GM19043 (cell line): ENCODE results near the gene GUCY1A1.

Experiments used
- ATAC-seq: cut with Tn5 transposase; IDR thresholded peaks from one replicate; pipeline ENCODE4 v1.9.1; 2021; ENCODE audit warnings: low read depth; ENCODE audit not compliant: unreplicated experiment

Gene GUCY1A1

DNA sequence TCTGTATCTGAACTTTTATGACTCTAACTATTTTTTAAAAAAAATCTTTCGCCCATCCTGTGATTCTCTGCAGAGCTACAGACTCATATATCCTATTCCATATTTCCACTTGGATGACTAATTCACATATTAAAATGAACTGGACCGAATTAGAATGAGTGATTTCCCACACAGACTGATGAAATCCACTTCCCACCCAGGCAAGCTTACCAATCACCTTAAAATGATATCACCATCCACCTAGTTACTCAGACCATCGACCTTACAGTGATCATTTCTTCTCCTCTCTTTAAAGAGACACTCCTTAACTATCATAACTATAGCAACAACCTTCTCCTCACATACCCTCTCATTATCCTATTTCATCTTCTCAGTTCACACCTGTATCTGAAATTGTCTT is 58.1 kb downstream of the GUCY1A1 start:
- ATAC-seq = no peak

DNA sequence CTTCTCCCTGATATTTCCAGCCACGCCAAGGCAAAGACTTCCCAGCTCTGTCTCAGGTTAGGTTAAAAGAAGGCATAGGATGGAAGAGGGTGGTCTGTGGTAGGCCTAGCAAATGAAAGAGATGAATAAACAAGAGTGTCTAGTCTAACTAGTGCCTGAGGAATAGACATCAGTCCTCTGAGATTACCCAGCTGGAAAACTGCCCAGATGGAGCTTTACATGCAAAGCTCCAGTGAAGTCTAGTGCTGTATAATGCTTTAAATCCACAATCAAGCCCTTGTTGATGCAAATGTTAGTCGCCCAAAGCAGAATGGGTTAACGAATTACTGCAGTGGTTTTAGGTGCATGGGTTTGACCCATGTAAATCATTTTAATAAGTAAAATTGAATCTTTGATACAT is 67.4 kb downstream of the GUCY1A1 start:
- ATAC-seq = no peak

DNA sequence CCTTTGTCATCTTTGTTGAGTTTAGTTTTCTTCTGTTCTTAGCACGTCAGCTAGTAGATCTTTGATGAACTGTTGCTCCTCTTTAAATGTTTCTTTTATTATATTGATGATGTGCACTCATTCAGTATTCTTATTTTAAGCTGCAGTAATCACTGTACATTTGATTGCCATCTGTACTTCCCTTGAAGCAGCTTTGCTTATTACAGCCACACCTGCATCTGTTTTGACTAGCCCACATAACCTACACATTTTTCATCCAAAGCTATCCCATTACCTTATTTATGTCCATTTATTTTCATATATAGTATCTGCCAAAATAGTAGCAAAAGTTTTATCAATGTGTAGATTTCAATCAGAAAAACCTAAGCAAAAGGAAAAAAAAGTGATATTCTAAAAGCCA is 68.3 kb downstream of the GUCY1A1 start:
- ATAC-seq = no peak

DNA sequence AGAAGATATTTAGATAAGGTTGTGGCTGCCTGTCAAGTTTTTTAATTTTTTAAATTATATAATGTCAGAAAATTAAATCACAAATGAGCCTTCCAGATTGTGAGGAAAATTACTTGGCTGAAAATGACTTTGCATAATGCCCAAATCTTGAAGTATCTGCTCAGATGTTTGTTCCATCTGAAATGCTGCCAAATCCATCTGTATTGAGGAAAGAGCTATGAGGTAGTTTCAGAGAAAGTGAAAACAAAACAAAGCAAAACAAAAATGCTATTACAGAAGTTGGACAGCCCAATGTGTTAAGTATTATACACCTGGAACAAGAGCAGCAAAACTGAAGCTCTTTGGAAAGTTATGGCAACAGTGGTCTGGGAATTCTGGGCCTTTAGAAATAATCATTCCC is 68.8 kb downstream of the GUCY1A1 start:
- ATAC-seq = no peak

DNA sequence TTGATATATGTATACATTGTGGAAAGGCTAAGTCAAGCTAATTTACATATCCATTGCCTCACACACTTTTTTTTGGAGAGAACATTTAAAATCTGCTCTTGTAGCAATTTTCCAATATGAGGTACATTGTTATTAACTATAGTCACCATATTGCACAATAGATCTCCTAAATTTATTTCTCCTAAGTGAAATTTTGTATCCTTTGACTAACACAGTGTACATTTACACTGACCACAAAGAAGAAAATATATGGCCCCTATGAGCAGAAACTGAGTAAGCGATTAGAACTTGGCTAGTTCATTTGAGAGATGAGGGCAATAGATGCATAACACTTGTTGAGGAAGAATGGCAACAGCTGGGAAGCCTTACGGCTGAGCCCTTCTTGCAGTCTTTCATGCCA is 71.9 kb downstream of the GUCY1A1 start:
- no peak for ATAC-seq

DNA sequence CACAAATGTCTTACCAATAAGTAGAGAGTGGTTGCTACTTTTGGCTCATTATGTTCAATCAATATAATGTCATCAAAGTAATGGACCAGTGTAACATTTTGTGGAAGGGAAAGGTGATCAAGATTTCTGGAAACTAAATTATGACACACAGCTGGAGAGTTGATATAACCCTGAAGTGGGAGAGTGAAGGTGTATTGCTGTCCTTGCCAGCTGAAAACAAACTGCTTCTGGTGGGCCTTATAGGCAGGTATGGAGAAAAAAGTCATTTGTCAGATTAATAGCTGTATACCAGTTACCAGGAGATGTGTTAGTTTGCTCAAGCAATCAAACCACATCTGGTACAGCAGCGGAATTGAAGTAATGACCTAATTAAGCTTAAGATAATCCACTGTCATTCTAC is 74.9 kb downstream of the GUCY1A1 start:
- ATAC-seq = no peak

DNA sequence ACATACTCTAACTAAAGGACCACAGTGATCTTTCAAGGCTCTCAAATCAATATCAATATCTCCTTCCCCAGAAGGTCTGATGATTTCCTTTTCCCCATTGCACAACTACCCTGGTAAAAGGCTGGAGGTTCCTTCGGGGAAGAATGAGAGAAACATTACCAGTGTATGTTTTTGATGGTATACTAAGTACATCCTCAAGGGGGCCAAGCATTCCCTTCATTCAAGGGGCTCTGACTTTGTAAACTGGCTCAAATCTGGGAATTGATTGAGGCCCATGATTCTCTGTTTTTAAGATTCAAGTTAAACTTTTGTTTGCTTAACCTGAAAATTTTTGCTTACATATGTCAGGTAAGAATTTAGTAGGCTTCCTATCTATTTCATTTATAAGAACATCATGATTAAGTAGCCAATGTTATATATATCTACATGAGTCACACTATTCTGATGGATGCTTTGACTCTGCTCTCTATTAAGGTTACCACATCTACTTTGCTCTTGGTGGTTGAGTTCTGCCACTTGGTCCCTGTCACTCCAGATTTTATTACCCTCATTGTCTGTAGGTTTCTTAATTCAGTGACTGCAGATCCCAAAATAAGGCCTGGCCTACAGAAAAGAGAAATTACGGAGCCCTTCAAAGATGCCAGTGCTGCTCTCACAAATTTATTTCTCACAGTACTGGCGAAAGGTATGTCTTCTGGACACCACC is 75.8 kb downstream of the GUCY1A1 start:
- ATAC-seq = no peak

DNA sequence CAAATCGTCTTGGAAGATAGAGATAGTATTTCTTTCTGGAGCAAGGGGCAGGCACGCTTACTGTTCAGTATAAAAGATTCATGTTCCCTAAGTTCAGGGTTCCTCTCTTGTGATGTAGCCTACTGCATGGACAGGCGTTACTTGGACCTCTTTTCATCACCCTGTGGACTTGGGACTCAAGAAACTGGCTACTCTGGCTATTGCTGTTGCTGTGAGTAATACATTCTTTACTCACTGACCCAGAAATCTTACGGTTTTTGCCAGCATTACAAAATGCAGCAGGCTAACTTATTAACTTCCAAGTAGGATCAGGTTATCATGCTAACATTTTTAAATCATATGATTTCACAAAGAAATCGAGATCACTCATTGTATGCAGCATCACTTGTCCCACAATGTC is 79.3 kb downstream of the GUCY1A1 start:
- ATAC-seq = no peak

DNA sequence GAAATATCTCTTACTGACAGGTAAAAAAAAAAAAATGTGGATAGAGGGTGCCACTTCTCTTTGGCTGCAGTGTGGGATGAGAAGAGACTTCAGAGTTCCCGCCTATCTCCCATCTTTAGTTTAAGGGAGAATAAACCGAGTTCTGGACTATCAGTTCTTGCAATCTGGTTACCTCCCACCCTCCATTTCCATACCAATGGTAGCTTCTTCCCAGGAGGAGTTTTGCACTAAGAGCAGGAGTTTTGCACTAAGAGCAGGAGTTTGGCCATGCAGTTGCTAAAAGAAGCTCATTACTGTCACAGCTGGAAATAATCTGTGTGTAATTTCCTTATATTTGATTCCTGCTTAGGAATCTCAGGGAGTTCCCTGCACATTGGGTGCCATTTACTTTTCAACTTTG is 81.4 kb downstream of the GUCY1A1 start:
- ATAC-seq = no peak

DNA sequence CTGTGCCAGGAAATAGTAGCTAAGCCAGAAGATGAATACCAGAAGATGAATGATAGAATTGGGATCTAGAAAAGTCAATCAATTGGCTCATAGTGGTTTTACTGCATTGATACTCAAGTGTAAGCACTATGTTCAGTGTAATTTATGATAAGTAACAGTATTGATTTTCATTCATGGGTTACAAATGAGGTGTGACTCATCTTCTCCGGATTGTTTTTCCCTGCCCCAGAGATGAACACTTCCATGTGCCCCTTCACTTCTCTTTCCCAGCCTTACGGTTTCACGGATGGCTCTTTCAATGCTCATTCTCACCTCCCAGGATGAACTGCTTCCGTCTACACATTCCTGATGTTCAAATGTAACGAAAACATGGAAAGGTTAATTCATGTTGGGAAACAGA is 82.4 kb downstream of the GUCY1A1 start:
- ATAC-seq = no peak

DNA sequence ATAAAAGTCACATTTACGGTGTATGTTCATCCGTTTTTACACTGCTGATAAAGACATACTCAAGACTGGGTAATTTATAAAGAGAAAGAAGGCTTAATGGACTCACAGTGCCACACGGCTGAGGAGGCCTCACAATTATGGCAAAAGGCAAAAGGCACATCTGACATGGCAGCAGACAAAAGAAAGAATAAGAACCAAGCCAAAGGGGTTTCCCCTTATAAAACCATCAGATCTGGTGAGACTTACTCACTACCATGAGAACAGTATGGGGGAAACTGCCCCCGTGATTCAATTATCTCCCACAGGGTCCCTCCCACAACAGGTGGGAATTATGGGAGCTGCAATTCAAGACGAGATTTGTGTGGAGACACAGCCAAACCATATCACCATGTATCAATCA is 84.9 kb downstream of the GUCY1A1 start:
- ATAC-seq = no peak

DNA sequence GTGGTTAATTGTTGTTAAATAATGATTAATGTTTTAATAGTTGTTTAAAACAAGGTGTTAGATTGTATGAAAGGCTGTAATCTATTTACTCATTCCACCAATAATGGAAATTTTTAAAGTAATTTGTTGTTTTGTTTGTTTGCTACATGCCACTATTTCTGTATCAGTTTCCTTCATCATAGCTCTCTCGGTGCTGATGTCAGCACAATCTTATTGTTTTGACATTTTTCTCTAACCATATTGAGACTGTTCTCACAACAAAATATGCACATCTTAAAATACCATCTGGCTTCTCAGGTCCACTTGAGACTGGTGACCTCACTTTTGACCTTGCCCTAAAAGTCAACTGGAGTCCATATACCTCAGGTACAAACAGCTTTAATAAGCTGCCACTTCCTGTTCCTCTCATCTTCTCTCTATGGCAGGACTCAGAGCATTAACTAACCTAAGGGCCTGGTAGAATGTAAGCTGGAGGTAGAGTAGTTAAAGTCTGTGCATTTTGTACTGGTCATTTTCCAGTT is 91.2 kb downstream of the GUCY1A1 start:
- ATAC-seq = no peak

DNA sequence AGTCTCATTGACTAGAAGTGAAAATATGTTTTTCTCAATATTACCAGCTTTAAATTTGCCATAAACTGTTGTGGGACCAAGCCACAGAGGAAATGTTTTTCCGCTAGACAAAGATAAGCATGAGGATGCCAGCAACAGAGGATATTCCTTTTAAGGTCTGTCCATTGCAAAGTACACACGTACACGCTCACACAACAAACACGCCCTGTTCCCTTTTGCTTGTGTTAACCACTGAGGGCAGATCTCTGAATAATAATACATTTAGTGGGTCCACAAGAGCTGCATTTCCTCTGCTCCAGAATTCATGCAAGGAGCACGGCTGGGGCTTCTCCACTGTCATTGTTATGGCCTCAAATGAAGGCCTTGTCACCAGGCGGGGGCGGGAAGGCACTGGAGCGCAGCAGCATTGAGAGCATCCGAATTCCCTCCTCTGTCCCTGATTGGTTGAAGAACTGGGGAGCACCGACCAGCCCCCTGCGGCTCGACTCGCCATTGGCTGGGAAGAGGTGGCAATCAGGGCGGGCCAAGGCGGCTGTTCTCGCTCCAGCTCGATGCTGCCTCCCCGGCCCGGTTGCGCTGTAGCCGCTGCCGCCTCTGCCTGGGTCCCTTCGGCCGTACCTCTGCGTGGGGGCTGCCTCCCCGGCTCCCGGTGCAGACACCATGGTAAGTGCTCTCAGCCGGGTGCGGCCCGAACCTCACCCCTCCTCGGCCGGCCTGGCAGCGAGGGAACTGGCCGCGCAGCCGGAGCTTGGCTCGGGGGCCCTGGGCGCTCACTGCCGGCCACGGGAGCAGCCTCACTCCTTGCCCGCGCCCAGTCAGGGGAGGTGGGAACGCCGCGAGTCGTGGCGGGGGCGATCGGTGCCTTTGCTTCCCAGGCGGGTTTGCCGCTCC is 92.1 kb downstream of the GUCY1A1 start, which contains the start of gene GUCY1B1:
GUCY1B1 (plus strand) TSS at position 541 of the 891 bp plus-strand sequence; CDS start at position 661, 120 bp downstream.
- peak; percentile 93 for ATAC-seq

DNA sequence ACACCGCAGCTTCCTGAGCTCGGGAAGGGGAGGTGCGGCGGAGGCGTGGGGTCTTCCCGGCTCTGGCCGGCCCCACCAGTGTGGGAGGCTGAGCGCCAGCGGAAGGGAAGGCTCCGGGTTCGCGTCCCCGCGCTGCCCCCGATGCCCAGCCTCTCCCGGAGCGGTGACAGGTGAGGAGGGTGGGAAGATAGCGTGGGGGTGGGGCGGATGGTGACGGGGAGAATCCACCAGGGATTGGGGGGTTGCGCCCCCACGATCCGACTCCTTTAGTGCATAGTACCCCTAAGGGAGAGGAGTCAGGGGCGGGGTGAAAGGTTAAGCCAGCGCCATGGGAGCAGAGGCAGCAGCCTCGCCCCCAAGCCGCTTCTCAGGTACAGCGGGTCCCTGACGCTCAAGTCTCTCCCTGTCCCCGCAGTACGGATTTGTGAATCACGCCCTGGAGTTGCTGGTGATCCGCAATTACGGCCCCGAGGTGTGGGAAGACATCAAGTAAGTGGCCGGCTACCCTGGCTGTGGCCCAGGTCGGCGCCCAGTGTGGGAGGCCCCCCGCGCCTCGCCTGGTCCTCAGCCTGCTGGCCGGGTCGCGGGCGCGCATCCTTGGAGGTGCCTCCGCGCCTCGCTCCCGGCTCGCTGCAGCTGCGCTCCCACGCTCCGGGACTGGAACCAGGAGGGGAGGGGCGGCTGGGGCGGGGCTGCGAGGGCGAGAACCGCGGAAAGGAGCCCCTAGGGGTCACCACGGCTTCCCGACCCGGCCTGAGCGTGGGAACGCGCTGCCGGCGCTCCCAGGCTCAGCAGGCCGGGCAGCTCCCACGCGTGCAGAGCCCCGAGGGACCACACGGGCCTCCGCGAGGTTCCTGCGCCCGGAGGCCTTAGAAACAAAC is 93.0 kb downstream of the GUCY1A1 start:
- peak; percentile 26 for ATAC-seq

DNA sequence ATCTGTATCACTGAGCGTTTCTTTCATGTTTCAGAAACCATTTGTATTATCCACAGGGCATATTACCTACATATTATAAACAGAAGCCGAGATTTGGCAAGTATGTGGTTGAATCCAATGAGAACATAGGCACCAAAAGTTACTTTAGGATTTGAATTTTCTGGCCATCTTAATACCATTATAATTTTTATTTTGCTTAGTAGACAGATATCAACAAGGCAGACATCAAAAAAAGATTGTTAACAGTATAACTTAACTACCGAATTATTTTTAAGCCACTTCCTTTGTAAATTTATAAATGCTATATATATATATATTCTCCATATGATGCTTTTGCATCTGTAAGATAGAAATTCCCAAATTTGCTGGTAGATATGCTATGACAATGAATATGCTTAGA is 94.4 kb downstream of the GUCY1A1 start:
- ATAC-seq = no peak

DNA sequence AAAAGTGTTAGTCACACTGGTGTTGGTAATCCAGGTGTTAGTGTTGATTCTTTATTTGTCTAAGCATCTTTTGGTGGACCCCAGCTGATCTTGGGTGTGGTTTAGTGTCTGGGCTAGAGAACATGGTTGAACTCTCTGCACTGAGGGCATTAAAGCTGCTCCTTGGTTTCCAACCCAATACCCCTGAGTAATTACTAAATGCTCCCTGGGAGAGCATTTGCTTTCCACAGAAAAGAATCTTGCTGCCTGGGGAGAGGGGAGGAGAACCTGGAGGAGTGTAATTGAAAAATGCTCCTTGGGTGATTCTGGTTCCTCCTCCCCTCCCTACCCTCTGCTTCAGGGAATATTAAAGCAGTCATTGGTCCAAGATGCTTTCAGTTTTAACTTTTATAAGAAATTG is 95.3 kb downstream of the GUCY1A1 start:
- no peak for ATAC-seq

DNA sequence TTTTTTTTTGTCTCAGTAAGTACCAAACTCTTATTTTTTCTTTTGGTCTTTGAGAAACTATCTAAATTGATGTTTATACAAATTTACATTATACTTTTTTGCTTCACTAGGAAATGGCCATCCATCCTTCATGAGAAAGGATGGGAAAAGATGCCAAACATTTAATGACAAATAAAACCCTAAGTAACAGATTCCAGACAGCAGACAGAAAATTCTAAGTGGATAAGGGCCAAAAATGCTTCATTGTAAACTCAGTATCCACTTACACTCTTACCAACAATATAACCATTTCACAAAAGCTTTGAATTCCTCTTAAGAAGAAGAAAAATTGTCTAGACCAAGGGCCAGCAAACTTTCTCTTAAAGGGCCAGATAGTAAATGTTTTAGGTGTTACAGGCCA is 95.7 kb downstream of the GUCY1A1 start:
- ATAC-seq = no peak

DNA sequence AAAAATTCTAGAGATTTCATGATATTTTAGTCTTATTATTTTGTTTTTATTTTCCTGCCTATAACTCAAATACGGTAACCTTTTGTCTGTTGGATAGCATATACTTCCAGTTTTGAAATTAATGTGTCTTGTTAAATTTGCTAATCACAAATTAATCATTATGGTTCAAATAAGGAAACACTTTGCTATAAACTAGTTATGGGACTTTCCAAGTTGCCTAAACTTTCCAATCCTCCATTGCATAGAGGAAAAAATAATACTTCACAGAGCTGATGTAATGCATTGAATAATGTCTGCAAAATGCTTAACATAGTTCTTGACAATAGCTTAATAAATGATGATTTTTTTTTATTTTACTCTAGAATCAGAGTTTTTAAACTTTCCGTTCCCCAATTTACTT is 96.9 kb downstream of the GUCY1A1 start:
- ATAC-seq = no peak

DNA sequence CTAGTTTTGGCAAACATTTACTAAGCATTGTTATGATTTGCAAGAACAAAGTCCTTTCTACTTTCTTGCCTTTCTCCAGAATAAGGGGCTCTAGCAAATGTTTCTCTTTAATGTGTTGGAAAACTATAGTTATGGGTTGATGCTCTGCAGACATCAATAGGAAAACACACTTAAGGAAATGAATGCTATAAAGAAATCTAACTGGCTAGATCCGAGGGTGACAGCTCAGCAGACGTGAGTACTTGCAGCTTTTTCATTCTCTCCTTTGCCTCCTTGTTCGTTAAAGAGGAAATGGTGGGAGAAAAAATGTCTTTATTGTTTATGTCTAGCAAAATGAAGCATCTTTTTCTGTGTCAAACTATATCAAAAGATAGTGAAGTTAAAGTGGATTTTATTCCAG is 98.5 kb downstream of the GUCY1A1 start:
- no peak for ATAC-seq

DNA sequence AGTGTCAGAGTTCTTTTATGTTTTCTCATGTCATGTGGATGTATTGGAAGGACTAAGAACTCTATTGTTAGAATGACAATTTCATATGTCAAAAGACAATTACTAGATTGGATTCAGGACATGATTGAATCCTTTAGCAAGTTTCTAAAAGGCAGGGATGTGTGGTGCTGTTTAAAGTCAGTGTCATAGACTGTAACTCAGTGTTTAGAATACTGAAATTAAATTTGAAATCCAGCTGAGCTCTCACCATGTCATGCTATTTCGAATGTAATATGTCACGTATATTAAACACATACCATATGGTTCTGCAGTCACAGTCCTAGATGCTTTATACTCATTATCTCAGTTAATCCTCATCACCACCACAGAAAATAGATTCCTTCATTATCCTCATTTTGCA is 100.0 kb downstream of the GUCY1A1 start:
- no peak for ATAC-seq

DNA sequence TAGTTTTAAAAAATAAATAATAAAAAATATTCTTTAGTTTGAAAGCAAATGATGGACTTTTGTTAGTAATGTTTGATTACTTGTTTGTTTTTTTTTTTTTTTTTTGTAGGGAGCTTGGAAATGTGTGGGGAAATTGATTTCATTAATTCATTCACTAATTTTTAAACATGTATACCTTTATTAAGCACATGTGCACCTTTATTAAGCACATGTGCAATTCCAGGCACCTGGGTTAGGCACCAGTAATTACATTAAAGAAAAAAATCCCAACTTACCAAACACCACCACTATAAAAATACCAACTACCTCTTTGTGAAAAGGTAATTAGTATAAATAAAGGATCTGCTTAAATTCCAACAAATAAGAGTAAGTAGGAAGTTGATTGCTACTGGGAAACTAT is 101.7 kb downstream of the GUCY1A1 start:
- ATAC-seq = no peak
